ENCODE measurements around the gene CD82. TPM values are rescaled to one million over a fixed set of nuclear protein-coding genes. Genes with fewer than 3 reads are reported as not detected.
A peak's percentile ranks its signal among the peaks of the same experiment; 100 is the strongest.

Gene CD82
- total and polyA plus RNA-seq, 12 donors, result 18.5 to 70.4 (median 35.2) TPM

GRCh38 chr11:44608651-44608990 is 43.2 kb downstream of the CD82 start:
- H3K27ac ChIP-seq, result peak overlapping the region in 1 of 10 donors; percentile 0
- no peak for TF ChIP-seq CTCF (IDR thresholded peaks at IDR 0.05)
- no peak for DNase-seq
- no peak for ATAC-seq
- no peak overlapping the region for H3K4me3 ChIP-seq
- peaks cover 9 to 51% (median 37%) of the 10 kb centered on the region in 9 donors for H3K4me1 ChIP-seq
- H3K27me3 ChIP-seq, result no peaks in the 10 kb centered on the region
- H3K9me3 ChIP-seq, result no peaks in the 10 kb centered on the region
- intact Hi-C loops (cut with DNase I), result no loop called here
- WGBS, 2 donors, result 85 to 94% methylated on average over 9 of the region's 9 CpGs
- peaks cover 0 to 46% (median 0%) of the 10 kb centered on the region in 9 donors for H3K36me3 ChIP-seq

- Histone ChIP-seq H3K27ac (peak overlapping the region in 3 of 10 donors; percentile 0 to 63 (median 40)), H3K4me3 (no peak overlapping the region), H3K4me1 (peaks cover 9 to 54% (median 35%) of the 10 kb centered on the region in 9 donors), H3K36me3 (peaks cover 0 to 40% (median 0%) of the 10 kb centered on the region in 9 donors), H3K9me3 (no peaks in the 10 kb centered on the region), H3K27me3 (no peaks in the 10 kb centered on the region)
- no peak for TF ChIP-seq CTCF (IDR thresholded peaks at IDR 0.05)
- WGBS, 2 donors, result 81 to 82% methylated on average over 11 of the region's 11 CpGs
- ATAC-seq (no peak), DNase-seq (no peak)
- intact Hi-C loops (cut with DNase I), result no loop called here
Observed at GRCh38 chr11:44608991-44609782, 43.7 kb downstream of the CD82 start.

- TF ChIP-seq CTCF (IDR thresholded peaks at IDR 0.05), result no peak
- DNase-seq (no peak), ATAC-seq (no peak)
- intact Hi-C loops (cut with DNase I), result loop anchor here in 1 of 10 donors (5.0 kb wide), 1 partner anchor 327 kb away; no protein-coding TSS in a partner anchor
- Histone ChIP-seq H3K27me3 (no peaks in the 10 kb centered on the region), H3K36me3 (peaks cover 0 to 34% (median 0%) of the 10 kb centered on the region in 9 donors), H3K4me1 (peaks cover 9 to 59% (median 41%) of the 10 kb centered on the region in 9 donors), H3K9me3 (no peaks in the 10 kb centered on the region), H3K27ac (peak overlapping the region in 2 of 10 donors; percentile 40 to 63), H3K4me3 (no peak overlapping the region)
- 70 to 78% methylated on average over 3 of the region's 3 CpGs for WGBS, 2 donors
Observed at GRCh38 chr11:44609783-44610155, 44.3 kb downstream of the CD82 start.

GRCh38 chr11:44610186-44610955 is 44.9 kb downstream of the CD82 start:
- Histone ChIP-seq H3K9me3 (no peaks in the 10 kb centered on the region), H3K27ac (peak overlapping the region in 2 of 10 donors; percentile 49 to 57), H3K4me3 (no peak overlapping the region), H3K36me3 (peaks cover 0 to 34% (median 0%) of the 10 kb centered on the region in 9 donors), H3K27me3 (no peaks in the 10 kb centered on the region), H3K4me1 (peaks cover 9 to 65% (median 47%) of the 10 kb centered on the region in 9 donors)
- intact Hi-C loops (cut with DNase I), result loop anchor here in 1 of 10 donors (5.0 kb wide), 1 partner anchor 328 kb away; no protein-coding TSS in a partner anchor
- DNase-seq (no peak), ATAC-seq (no peak)
- 93 to 96% methylated on average over 9 of the region's 9 CpGs for WGBS, 2 donors
- no peak for TF ChIP-seq CTCF (IDR thresholded peaks at IDR 0.05)

Measured in heart right ventricle (tissue), 16 donors.